GM18868 (cell line): ENCODE results near the gene BUB1B.

Source experiments
- ATAC-seq: cut with Tn5 transposase; IDR thresholded peaks from one replicate; pipeline ENCODE4 v1.9.1; 2021; ENCODE audit warnings: mild to moderate bottlenecking, moderate library complexity; ENCODE audit not compliant: unreplicated experiment

The BUB1B gene

GRCh38 chr15:40239693-40240618, 79.1 kb downstream of the BUB1B start:
- no peak for ATAC-seq

- no peak for ATAC-seq
These were observed 79.9 kb downstream of the BUB1B start for GRCh38 chr15:40240619-40241221.

- no peak for ATAC-seq
These were observed 80.7 kb downstream of the BUB1B start for GRCh38 chr15:40241269-40242212.

- no peak for ATAC-seq
These were observed 81.3 kb downstream of the BUB1B start for GRCh38 chr15:40242213-40242599.

- no peak for ATAC-seq
These were observed 81.7 kb downstream of the BUB1B start for GRCh38 chr15:40242601-40243000.

GRCh38 chr15:40243126-40243810, 82.4 kb downstream of the BUB1B start:
- no peak for ATAC-seq

GRCh38 chr15:40244961-40245523, 84.2 kb downstream of the BUB1B start:
- no peak for ATAC-seq

GRCh38 chr15:40245666-40246450, 85.0 kb downstream of the BUB1B start:
- no peak for ATAC-seq

- ATAC-seq, result no peak
These were observed 85.8 kb downstream of the BUB1B start for GRCh38 chr15:40246496-40247280.

GRCh38 chr15:40247406-40247971, 86.6 kb downstream of the BUB1B start:
- no peak for ATAC-seq

- no peak for ATAC-seq
These were observed 87.3 kb downstream of the BUB1B start for GRCh38 chr15:40248006-40248783.

GRCh38 chr15:40249477-40250303, 88.8 kb downstream of the BUB1B start:
- no peak for ATAC-seq

GRCh38 chr15:40250304-40250656, 89.4 kb downstream of the BUB1B start:
- no peak for ATAC-seq

GRCh38 chr15:40250771-40251483, 90.1 kb downstream of the BUB1B start:
- ATAC-seq, result no peak

- no peak for ATAC-seq
These were observed 90.7 kb downstream of the BUB1B start for GRCh38 chr15:40251486-40252140.

GRCh38 chr15:40252141-40252437, 91.2 kb downstream of the BUB1B start:
- no peak for ATAC-seq
